Brain microvascular endothelial cell (primary cell): ENCODE measurements around the gene COL4A6.

ENCODE experiments used
- DNase-seq: peaks from one replicate; pipeline ENCODE4 v3.0.0-alpha.2; 2020
- H3K27ac ChIP-seq: fragments of 250-450 bp; sonication (Bioruptor Pico); 2 replicates; pipeline ENCODE4 v1.5.1; 2020; ENCODE audit warnings: mild to moderate bottlenecking, moderate library complexity
- H3K27me3 ChIP-seq: fragments of 250-450 bp; sonication (Bioruptor Pico); replicated peaks from 2 replicates; pipeline ENCODE4 v1.5.1; 2020; ENCODE audit warnings: mild to moderate bottlenecking
- H3K36me3 ChIP-seq: fragments of 250-450 bp; sonication (Bioruptor Pico); replicated peaks from 2 replicates; pipeline ENCODE4 v1.5.1; 2020; ENCODE audit warnings: mild to moderate bottlenecking
- H3K4me3 ChIP-seq: 2 replicates; pipeline ENCODE4 v1.5.1; 2011; ENCODE audit warnings: low read depth, mild to moderate bottlenecking, control low read depth, low read length, moderate library complexity
- in situ Hi-C: cut with HindIII; loops from 2 replicates; pipeline ENCODE4 v1.10.0; 2017; ENCODE audit warnings: low sequenced_read_pairs, low pct_ligation_motif_present
- TF ChIP-seq, protein P1 (sequence below): IDR thresholded peaks from 2 replicates; pipeline ENCODE4 v1.5.1; 2011; ENCODE audit warnings: low read depth, mild to moderate bottlenecking, moderate library complexity, low read length, control low read depth, inconsistent platforms; ENCODE audit errors: missing control alignments

COL4A6 gene

DNA sequence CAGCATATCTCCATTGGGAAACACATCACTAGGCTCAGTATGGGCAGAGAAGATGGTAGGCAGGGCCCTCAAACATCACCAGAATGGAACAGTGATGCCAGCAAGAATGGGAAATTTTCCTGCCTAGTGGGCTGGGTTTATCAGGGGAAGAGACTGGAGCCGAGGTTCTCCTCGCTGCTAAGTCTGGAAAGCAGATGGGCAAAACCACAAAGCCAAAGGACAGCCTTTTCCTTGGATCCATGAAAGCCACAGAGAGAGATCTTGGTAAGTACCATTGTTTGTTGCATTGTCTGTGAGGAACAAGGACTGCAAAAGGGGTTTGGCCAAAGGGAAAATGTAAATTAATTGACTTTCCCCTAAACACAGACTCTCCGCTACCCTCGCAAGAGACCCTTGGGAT, 266.6 kb downstream of the COL4A6 start:
- in situ Hi-C loops, result no loop called here
- Histone ChIP-seq H3K4me3 (no peak overlapping the region), H3K27ac (no peak overlapping the region), H3K36me3 (no peaks in the 10 kb centered on the region), H3K27me3 (no peaks in the 10 kb centered on the region)
- no peak for DNase-seq
- TF ChIP-seq, protein P1, sequence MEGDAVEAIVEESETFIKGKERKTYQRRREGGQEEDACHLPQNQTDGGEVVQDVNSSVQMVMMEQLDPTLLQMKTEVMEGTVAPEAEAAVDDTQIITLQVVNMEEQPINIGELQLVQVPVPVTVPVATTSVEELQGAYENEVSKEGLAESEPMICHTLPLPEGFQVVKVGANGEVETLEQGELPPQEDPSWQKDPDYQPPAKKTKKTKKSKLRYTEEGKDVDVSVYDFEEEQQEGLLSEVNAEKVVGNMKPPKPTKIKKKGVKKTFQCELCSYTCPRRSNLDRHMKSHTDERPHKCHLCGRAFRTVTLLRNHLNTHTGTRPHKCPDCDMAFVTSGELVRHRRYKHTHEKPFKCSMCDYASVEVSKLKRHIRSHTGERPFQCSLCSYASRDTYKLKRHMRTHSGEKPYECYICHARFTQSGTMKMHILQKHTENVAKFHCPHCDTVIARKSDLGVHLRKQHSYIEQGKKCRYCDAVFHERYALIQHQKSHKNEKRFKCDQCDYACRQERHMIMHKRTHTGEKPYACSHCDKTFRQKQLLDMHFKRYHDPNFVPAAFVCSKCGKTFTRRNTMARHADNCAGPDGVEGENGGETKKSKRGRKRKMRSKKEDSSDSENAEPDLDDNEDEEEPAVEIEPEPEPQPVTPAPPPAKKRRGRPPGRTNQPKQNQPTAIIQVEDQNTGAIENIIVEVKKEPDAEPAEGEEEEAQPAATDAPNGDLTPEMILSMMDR, result no peak

DNA sequence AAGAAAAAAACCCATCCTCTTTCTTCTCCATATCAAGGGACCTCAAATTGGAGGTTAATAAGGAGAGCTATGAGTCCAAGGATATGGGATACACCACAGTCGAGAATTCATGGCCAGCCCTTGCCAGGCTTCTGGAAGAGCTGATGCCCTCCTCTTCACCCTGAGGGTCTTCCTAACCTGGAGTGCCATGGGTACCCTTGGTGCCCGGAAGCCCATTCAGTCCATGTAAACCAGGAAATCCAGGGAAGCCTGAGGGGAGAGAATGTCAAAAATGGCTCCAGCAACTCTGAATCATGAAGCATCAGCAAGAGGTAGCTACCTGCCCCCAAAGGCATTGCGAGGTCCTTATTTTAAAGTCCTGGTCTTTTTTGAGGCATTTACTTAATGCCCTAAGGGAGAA, 268.5 kb downstream of the COL4A6 start:
- DNase-seq, result no peak
- Histone ChIP-seq H3K4me3 (no peak overlapping the region), H3K36me3 (no peaks in the 10 kb centered on the region), H3K27me3 (no peaks in the 10 kb centered on the region), H3K27ac (no peak overlapping the region)
- in situ Hi-C loops, result no loop called here
- TF ChIP-seq, protein P1, result no peak

DNA sequence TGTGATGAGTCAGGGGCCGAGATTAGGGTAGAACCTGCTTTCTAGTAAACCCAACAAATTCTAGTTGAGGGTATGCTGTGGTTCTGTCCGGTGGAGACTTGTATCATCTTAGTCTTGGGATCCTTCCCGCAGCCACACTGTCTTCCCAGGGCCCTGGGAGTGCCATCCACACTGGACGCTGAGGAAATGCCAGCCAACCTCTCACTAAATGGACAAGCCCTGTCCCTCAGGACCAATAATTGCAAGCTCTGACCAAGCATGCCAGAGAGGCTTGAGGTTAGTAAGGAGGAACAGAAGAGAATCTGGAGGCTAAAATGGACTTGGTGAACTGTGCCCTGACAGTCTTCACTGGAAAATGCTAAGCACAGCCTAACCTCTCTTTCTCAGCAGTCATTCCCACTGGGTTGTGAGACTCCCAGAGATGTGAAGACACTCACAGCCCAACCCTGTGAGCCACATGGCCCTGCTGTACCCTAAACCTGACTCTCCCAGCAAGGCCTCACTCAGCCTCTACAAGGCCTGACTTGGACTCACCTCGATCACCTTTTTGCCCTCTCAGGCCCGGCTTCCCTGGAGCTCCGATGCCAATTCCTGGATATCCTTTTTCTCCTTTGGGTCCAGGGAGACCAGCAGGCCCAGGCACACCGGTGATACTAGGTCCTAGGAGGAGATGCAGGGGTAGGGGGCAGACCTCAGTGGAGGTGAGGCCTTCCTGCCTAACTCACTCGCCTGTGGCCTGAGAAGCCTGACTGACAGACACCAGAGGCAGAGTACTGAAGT, 269.1 kb downstream of the COL4A6 start:
- H3K27ac ChIP-seq, result no peak overlapping the region
- no peaks in the 10 kb centered on the region for H3K36me3 ChIP-seq
- no peaks in the 10 kb centered on the region for H3K27me3 ChIP-seq
- TF ChIP-seq, protein P1, result no peak
- no peak overlapping the region for H3K4me3 ChIP-seq
- DNase-seq, result no peak
- in situ Hi-C loops, result no loop called here

DNA sequence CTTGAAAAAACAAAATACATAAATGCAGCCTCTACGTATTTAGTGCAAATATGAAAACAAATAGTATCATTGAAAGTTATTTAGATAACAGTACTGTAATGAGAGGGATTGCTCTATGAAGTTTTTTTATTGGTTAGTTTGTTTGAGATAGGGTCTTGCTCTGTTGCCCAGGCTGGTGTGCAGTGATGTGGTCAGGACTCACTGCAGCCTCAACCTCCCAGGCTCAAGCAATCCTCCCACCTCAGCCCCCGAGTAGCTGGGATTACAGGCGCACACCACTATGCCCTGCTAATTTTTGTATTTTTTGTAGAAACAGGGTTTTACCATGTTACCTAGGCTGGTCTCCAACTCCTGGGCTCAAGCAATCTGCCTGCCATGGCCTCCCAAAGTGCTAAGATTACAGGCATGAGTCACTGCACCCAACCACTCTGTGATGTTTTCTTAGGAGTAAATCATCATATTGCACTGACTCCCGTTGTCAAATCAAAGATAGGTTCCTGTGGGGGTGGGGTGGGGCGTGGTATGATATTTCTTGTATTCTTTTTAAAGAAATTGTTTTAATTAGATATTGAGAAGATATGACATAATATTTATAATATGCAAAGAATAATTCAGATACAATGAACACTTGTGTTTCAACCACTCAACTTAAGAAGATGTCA, 270.9 kb downstream of the COL4A6 start:
- TF ChIP-seq, protein P1, result no peak
- Histone ChIP-seq H3K4me3 (no peak overlapping the region), H3K27ac (no peak overlapping the region), H3K36me3 (no peaks in the 10 kb centered on the region), H3K27me3 (no peaks in the 10 kb centered on the region)
- in situ Hi-C loops, result no loop called here
- peak; percentile 70 for DNase-seq

DNA sequence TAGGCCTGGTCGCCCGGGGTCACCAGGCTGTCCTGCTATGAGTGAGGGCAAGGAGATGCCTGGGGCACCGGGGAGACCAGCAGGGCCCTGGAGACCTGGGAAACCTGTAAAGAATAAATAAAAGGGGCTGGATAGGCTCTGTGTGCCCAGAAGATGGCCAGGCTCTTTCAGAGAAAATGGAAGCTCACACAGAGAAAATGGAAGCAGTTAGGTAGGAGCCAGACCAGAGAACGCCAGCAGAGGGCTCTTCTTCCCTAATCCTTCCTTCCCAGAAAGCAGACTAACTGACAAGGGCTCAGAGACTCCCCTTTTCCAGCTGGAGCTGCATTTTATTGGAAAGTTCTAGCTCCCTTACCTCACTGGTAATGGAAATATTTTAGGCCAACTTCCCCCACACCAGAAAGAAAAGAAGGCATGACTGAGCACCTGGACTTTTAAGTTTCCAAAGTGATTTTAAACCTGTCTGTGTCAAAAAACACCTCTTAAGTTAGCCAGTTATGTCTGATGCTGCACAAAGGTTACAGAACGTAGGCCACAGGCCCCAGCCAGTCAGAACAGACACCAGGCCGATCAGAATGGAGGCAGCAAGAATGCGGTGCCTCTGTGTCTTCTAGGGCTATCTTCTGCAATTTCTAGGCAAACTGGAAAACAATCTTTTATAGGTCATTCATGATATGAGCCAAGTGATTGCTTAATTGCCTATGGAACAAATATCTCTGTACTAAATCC, 272.7 kb downstream of the COL4A6 start:
- no peak overlapping the region for H3K27ac ChIP-seq
- no peak overlapping the region for H3K4me3 ChIP-seq
- no peaks in the 10 kb centered on the region for H3K36me3 ChIP-seq
- H3K27me3 ChIP-seq, result no peaks in the 10 kb centered on the region
- TF ChIP-seq, protein P1, result peak; percentile 74
- in situ Hi-C loops, result no loop called here
- peak; percentile 38 for DNase-seq
